Breast epithelium (tissue), 3 donors: ENCODE measurements around the gene KCNH2.

Source experiments
- CTCF ChIP-seq, 3 donors: fragments of 450-650 bp; IDR thresholded peaks; one replicate each; pipeline ENCODE4 v1.5.1; 2016 to 2017; ENCODE audit warnings: antibody characterized with exemption in 3 of 3, mild to moderate bottlenecking in 3 of 3, moderate library complexity in 3 of 3
- POLR2A ChIP-seq: fragments of 450-650 bp; IDR thresholded peaks from one replicate; pipeline ENCODE4 v1.6.1; 2016; ENCODE audit warnings: antibody characterized with exemption, mild to moderate bottlenecking, moderate library complexity

- no peak for TF ChIP-seq CTCF (IDR thresholded peaks at IDR 0.05)
- TF ChIP-seq POLR2A: no peak
Observed at GRCh38 chr7:150998341-150998740, 20.2 kb upstream of the KCNH2 start.
